ENCODE measurements around the gene ARL6IP5.

The ARL6IP5 gene

DNA sequence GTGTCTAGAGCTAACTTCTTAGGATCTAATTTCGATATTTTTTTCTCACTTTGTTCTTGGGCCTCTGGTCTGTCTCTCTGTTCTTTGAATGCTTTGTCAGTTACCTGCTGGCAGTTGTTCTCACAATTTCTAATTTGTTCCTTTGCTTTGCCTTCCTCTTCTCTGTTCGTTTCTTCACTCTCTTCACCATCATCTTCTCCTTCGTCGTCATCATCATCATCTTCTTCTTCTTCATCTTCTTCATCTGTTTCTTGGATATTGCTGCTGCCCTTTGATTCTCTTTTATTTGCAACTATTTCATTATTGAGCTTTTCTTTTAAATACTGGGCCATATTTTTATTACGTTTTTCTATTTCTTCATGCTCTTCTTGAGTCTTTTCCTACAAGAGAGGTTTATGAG lies 34.9 kb downstream of the ARL6IP5 start:
- DNase-seq = no peak

DNA sequence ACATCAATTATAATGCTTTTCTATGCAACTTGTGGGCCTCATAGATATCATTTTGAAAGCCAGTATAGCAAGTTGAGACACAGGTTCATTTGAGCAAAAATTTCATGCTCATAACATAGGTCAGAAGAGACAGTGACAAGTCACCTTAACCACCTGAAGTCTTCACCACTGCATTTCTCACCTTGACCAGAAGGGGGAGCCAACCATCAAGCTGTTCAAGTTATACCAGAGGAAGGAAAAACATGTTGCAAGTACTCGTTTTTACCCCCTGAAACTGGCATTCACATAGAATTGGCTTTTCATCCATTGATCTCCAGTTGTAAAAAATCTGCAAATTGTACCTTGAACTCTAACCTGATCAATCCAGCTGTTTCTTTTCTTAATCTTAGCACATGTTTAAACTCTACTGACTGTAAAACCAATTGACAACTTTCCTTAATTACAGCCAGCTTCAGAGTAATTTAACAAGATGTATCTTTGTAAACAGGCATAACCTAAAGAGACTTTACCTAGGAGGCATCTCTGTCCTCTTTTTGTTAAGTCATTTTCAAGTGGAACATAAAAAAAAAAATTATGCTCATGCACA lies 36.2 kb downstream of the ARL6IP5 start:
- DNase-seq = peak; percentile 11

DNA sequence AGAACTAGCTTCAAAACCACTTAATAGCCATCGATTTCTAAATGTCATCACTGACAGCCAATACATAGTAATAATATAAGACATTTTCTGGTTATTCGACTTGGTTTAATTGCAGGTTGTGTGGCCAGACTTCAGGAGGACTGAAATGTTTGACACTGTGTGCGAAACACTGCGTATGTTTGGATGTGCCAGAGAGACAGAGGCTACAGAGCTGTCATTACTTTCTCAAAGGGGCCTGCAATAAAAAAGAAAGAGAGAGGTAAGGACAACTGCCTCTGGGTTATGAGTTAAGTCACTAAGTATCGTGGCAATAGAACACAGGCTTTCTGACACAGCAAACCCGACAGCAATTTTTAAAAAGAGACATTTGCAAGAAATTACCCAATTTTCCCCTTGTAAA lies 36.8 kb downstream of the ARL6IP5 start:
- DNase-seq = no peak

DNA sequence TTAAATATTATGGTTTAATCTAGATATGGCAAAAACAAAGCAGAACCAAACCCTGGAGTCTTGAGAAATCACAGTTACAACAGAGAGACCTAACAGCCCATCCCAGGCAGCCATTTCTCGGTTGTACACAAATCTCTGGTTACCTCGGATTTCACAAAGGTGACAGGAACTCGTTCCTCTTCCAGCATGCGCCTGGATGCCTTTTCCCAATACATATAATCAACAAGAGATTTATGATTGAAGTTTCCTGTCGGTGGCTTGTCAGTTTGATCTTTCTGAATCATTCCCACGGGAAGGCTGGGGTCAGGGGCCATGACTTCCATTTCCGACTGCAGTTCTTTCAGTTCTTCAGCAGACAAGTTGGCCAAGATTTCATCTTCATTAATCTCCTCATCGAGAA lies 37.2 kb downstream of the ARL6IP5 start:
- DNase-seq = no peak

DNA sequence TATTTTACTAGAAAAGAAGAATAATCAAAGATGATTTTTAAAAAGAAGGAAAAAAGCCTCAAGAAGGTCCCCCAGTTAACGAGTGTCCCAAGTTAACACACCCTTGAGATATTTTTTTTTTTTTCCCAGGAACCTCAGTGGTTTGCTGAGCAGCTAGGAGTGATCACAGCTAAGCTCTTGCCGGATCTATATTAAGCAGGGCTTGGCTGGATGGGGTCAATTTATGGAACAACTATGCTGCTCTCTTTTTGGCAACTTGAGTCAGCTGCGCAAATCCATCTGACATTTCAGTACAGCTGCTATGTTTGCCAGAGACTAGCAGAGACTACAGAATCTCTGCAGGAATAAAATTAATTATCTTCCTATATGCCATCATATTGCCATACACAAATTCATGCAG lies 37.7 kb downstream of the ARL6IP5 start, which contains the start of gene LMOD3:
Gene LMOD3 (minus strand): TSS at position 193 of the 400 bp plus-strand sequence. CDS start 209 bp downstream, outside the sequence.
- DNase-seq = no peak

DNA sequence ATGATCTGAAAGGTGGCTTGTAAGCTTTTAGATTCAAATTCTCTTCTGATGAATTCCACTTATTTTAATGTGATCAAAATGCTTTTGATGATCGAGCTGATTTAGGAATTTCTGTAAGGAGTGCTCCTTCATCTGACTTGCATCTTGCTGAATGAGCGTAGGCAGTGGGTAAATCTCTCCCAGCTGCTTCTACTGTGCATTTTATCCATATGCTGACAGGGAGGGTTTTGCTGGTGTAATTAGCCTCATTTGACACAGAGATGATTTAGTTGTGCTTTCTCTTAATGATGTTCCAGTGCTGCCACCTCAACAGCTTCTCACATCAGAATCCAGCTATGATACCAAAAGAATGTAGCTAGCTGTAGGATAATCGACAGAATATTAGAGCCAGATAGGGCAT lies 41.5 kb downstream of the ARL6IP5 start:
- no peak for DNase-seq

DNA sequence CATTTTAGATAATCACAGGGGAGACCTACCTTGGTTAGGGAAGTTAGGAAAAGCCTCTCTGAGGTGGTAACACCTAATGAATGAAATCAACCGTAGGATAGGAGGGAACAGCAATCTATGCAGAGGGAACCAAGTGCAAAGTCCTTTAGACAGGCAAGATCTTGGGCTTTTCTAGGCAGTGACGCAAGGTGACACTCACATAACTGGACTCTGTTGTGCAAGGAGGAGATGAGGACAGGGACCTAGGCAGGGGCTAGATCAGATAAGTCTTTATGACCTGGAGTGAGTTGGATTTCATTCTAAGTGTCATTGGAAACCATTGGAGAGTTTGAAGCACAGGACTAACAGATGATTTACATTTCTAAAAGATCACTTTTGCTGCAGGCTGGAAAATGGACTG lies 42.3 kb downstream of the ARL6IP5 start:
- DNase-seq = no peak

DNA sequence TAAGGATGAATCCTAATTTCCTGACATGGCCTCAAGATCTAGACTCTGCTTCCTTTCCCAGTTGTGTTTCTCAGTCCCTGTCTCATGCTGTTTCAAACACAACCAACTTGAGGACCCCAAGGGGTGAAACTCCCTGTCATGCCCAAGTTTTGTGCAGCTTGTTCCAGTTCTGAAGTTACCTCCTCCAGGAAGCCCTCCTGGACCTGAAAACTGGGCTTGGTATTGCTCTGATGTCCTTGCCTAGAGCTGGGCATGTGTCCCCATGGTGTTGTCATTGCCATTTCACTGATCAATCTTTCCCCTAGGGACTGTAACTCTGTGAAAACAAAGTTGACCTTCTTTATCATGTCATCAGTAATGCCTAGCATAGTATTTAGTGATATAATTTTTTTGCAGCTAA lies 43.8 kb downstream of the ARL6IP5 start:
- DNase-seq = no peak

DNA sequence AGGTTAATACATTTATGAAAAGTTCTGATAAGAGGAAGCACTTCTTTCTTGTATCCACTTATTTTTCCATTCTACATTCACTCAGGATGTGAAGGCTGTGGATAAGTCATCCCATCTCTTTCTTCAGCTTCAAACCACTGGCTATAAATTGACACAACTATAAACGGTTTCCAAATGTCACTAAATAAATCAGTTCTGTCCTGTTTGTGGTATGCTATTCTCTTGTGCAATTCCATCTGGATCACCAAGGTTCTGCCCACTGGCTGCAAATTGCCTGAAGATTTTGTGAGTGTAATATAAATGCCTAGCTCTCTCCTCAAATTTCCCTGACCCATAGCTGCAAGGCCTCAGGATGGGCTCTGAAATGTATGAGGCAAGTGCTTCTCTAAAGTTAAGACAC lies 44.8 kb downstream of the ARL6IP5 start:
- no peak for DNase-seq

DNA sequence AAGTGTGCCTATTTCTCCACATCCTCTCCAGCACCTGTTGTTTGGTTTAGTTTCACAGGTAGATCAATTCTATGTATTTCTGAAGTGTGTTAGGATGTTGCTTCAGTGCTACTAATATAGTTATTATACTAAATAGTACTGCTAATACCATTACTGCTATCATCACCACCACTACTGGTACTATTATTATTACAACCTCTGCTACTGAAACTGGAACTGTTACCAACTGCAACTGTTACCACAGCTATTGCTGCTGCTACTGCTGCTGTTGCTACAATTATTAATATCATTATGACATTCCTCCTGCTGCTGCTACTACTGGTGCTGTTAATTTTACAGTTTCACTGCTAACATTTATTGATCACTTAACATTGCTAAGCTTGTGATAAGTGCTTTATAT lies 46.0 kb downstream of the ARL6IP5 start:
- no peak for DNase-seq

DNA sequence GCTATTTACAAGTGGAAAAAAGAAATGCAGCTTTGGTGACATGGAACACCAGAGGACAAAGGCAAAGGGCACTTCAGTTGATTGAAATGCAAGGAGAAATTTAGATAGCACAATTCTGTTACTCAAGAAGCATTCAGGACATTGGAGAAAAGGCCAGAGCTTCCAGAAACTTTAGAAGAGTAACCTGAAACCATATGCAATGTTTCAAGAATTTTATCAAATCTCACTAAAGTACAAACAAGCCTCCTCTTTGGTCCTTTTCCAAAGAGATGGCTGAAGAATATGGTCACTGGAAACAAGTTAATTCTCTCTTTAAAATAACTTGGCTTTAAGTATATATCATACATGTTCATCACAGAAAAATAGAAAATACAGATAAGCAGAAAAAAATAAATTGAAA lies 52.3 kb downstream of the ARL6IP5 start:
- DNase-seq = no peak

DNA sequence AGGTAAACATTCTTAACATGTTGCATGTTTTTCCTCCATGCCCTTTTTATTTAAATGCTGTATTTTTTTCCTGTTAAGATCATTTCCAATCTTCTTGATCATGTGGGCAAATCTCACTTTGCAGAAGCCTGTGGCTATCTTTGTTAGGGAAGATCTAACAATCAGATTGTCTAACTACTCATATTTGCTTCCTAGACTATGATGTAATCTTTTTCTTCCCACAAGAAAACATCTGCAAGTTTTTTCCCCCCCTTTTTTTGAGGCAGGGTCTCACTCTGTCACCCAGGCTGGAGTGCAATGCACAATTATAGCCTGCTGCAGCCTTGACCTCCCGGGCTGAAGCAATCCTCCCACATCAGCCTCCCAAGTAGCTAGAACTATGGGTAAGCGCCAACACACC lies 52.7 kb downstream of the ARL6IP5 start:
- DNase-seq = no peak

DNA sequence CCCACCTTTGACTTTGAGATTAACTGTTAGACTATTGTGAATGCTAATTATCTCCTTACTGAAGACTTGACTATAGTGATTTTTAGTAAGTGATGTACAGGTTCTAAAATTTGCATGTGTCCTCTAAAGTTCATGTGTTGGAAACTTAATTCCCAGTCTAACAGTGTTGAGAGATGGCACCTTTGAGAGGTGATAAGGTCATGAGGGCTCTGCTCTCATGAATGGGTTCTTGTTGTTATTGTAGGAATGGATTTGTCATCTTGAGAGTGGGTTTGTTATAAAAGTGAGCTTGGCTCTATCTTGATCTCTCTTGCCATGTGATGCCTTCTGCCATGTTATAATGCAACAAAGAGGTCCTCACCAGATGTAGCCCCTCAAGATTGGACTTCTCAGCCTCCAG lies 56.6 kb downstream of the ARL6IP5 start:
- DNase-seq = no peak

DNA sequence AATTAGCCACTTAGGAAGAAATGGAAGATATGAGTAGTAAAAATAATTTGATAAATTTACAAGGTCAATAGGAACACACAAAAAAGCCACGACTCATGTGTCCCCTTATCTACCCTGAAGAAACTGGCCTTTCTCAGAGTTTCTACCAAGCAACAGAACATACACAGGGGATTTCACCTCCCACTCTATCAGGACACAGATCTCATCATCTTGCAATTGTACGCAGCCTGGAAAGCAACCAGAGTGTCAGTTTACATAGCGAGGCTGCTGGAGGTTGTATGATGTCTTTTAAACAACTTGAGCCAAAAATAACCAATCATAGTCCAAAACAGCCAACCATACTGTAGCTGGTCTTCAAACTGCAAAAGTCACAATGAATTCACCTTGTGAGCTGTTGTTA lies 57.4 kb downstream of the ARL6IP5 start:
- peak; percentile 2 for DNase-seq

DNA sequence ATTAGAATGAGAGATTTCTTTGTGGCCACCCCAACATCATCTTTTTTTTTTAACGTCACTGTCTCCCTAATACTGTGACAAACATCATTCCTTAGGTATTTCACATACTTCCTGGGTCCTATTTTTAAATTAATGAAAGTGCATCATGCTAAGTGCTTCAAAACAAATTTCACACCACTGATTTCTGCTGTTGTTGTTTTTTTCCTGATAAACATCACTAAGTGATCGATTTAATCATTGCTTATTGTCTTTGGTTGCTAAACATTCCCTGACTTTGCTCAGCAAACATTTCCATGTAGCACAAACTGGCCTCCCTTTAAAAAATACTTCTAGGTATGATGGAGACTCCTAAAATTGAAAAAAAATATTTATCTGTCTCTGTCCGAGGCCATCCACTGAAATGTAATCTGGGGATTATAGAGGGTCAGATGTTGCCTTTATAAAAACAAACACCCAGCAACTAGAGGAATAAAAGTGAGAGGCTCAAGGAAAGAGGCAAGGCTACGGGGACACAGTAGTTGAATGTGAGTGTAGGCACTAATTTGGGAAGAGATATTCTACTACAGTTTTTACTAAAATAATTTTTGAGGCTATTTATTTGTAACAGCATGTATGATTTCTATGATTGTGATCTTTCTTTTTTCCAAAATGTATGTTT lies 58.2 kb downstream of the ARL6IP5 start:
- DNase-seq = no peak

DNA sequence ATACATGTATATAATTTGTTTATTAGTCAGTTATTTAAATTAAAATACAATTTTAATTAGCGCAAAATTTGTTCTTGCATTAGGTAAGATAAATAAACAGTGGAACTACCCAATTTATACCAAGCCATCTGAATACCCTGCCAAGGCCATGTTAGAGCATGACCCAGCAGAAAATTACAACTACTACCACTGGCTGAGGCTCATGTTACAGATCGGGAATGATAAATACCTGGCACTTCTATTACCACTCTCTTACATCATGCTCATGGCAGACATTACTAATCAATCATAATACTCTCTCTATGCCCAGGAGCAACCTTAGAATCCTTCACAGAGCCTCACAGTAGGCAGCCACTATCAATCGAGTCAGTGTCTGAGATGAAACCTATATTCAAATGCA lies 58.9 kb downstream of the ARL6IP5 start:
- peak; percentile 39 for DNase-seq

DNA sequence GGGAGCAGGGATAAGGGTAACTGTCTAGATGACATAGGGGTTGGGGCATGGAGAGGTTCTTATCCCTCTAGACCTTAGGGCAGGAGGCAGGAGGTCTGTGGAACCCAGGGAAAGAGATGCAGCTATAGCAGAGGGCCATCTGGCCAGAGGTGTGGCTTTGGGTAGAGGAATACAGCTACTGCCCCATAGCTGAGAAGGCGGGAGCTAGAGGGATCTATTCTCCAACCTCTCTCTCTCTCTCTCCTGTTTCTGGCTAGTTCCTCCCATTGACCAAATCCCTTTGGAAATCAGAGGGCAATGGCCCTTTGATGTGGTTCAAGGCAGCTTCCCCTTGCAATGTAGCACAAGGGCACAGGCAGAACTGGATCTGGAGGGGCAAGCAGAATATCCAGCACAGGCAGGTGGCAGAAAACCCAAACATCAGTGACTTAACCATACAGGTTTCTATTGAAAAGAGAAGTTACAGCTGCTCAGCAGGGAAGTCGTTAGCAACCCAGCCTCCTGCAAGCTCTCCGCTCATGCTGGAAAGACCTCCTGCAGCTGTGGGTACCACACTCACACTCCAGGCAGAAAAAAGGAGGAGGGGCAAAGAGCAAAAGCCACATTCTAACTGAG lies 60.0 kb downstream of the ARL6IP5 start:
- no peak for DNase-seq

DNA sequence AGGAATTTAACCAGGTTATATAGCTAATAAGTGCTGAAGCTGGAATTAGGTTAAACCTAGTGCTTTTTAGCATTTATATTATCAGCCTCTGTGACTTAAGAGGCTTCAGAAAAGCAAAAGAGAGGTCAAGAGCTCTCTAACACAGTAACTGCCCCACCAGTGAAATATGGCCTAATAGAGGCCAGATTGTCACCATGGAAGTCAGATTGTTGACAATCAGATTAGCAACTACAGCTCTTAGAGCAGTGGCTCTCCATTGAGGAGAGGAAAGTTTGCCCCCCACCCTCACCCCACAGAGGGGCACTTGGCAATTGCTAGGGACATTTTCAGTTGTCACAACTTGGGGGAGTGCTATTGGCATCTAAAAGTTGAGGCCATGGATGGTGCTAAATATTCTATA lies 61.0 kb downstream of the ARL6IP5 start:
- no peak for DNase-seq

DNA sequence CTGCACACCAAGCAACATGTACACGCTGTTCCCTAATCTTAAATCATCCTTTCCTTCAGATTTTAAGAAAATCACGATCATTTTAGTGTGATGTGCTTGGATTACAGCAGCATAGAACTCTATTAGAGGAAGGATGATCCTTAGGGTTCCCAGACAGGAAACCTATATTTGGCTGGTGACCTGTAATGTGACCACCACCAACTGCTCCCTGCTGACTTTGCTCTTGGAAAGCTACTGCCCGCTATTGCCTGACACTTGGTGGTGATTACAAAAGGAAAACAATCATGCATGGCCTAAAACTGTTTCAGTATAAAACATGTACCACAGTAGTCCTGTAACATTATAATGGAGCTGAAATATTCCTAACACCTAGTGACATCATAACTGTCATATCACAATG lies 64.8 kb downstream of the ARL6IP5 start:
- DNase-seq = no peak
